WTC11 (cell line): ENCODE data around the gene CPXM1. TPM values are rescaled to one million over a fixed set of nuclear protein-coding genes. Genes with fewer than 3 reads are reported as not detected.

Experiments used
- ATAC-seq: fragments of 200-7000 bp; cut with Tn5 transposase; 2 replicates; pipeline ENCODE4 v1.10.0; 2021; ENCODE audit warnings: mild to moderate bottlenecking, moderate library complexity
- CTCF ChIA-PET: fragments of 300-600 bp; sonication (Branson Sonifier 250); formaldehyde crosslinking; loops from one replicate; lab custom pipeline; 2021; ENCODE audit warnings: antibody characterized with exemption; lab: Charles Lee
- POLR2A ChIA-PET: fragments of 350-600 bp; sonication (Branson Sonifier 250); formaldehyde crosslinking; loops from one replicate; lab custom pipeline; 2021; ENCODE audit warnings: antibody characterized with exemption; lab: Charles Lee
- DNase-seq: peaks from one replicate; pipeline ENCODE4 v3.0.0; 2021; ENCODE audit warnings: low spot score
- H3K27ac Mint-ChIP-seq: 2 replicates; pipeline ENCODE4 v1.8.0; 2021; ENCODE audit warnings: mixed read lengths
- H3K27me3 Mint-ChIP-seq: 2 replicates; pipeline ENCODE4 v1.8.0; 2021; ENCODE audit warnings: low read depth, mild to moderate bottlenecking, moderate library complexity, mixed read lengths
- H3K36me3 Mint-ChIP-seq: 2 replicates; pipeline ENCODE4 v1.8.0; 2021; ENCODE audit warnings: mixed read lengths
- H3K4me1 Mint-ChIP-seq: 2 replicates; pipeline ENCODE4 v1.8.0; 2022; ENCODE audit warnings: mixed read lengths
- H3K4me3 Mint-ChIP-seq: 2 replicates; pipeline ENCODE4 v1.8.0; 2021; ENCODE audit warnings: mild to moderate bottlenecking, moderate library complexity, mixed read lengths
- H3K9me3 Mint-ChIP-seq: 2 replicates; pipeline ENCODE4 v1.8.0; 2021; ENCODE audit warnings: mixed read lengths
- ETV6 ChIP-seq: sonication (generic); formaldehyde crosslinking; IDR thresholded peaks from 2 replicates; pipeline ENCODE4 v1.8.1; 2022; ENCODE audit warnings: mild to moderate bottlenecking, missing genetic modification reagents
- FOXJ3 ChIP-seq: sonication (generic); formaldehyde crosslinking; IDR thresholded peaks from 2 replicates; pipeline ENCODE4 v1.9.0; 2021; ENCODE audit warnings: missing genetic modification reagents, mild to moderate bottlenecking, borderline replicate concordance
- JUN ChIP-seq: sonication (generic); formaldehyde crosslinking; IDR thresholded peaks from 2 replicates; pipeline ENCODE4 v1.8.0; 2023; ENCODE audit warnings: mild to moderate bottlenecking, missing genetic modification reagents
- MXD4 ChIP-seq: fragments of 250-450 bp; sonication (Bioruptor Pico); IDR thresholded peaks from 2 replicates; pipeline ENCODE4 v1.8.0; 2021; ENCODE audit warnings: mild to moderate bottlenecking, moderate library complexity, borderline replicate concordance
- MYBL2 ChIP-seq: sonication (generic); formaldehyde crosslinking; IDR thresholded peaks from 2 replicates; pipeline ENCODE4 v1.8.1; 2023; ENCODE audit warnings: mild to moderate bottlenecking, moderate library complexity, missing genetic modification reagents
- NFATC4 ChIP-seq: fragments of 250-450 bp; sonication (Bioruptor Pico); IDR thresholded peaks from 2 replicates; pipeline ENCODE4 v1.9.0; 2021; ENCODE audit warnings: mild to moderate bottlenecking
- NR1H2 ChIP-seq: sonication (generic); formaldehyde crosslinking; IDR thresholded peaks from 2 replicates; pipeline ENCODE4 v1.9.0; 2021; ENCODE audit warnings: mild to moderate bottlenecking, moderate library complexity, missing genetic modification reagents
- NR2C2 ChIP-seq: sonication (generic); formaldehyde crosslinking; IDR thresholded peaks from 2 replicates; pipeline ENCODE4 v1.8.0; 2022; ENCODE audit warnings: mild to moderate bottlenecking, missing genetic modification reagents
- NR3C1 ChIP-seq: sonication (generic); formaldehyde crosslinking; conservative IDR thresholded peaks from 2 replicates; pipeline ENCODE4 v1.8.1; 2023; ENCODE audit warnings: low read depth, mild to moderate bottlenecking, missing genetic modification reagents
- PRRX2 ChIP-seq: fragments of 250-450 bp; sonication (Bioruptor Pico); IDR thresholded peaks from 2 replicates; pipeline ENCODE4 v1.8.0; 2021; ENCODE audit warnings: mild to moderate bottlenecking
- RORB ChIP-seq: fragments of 250-450 bp; sonication (Bioruptor Pico); IDR thresholded peaks from 2 replicates; pipeline ENCODE4 v1.9.0; 2021; ENCODE audit warnings: mild to moderate bottlenecking
- ZNF219 ChIP-seq: sonication (generic); formaldehyde crosslinking; IDR thresholded peaks from 2 replicates; pipeline ENCODE4 v1.8.0; 2023; ENCODE audit warnings: missing genetic modification reagents, mild to moderate bottlenecking, borderline replicate concordance
- ZNF423 ChIP-seq: fragments of 250-450 bp; sonication (Bioruptor Pico); IDR thresholded peaks from 2 replicates; pipeline ENCODE4 v2.1.2; 2022; ENCODE audit warnings: mild to moderate bottlenecking, moderate library complexity
- total RNA-seq: library from RNA; stranded (reverse); gene quantifications from 3 replicates; pipeline ENCODE4 v1.2.3, GENCODE V29; 2021
- TF ChIP-seq, protein P1 (sequence below): sonication (generic); formaldehyde crosslinking; IDR thresholded peaks from 2 replicates; pipeline ENCODE4 v1.8.0; 2023; ENCODE audit warnings: missing genetic modification reagents, mild to moderate bottlenecking, borderline replicate concordance
- TF ChIP-seq, protein P2 (sequence below): sonication (generic); formaldehyde crosslinking; conservative IDR thresholded peaks from 2 replicates; pipeline ENCODE4 v1.8.1; 2023; ENCODE audit warnings: mild to moderate bottlenecking, low read depth, missing genetic modification reagents, moderate library complexity
- TF ChIP-seq, protein P3 (sequence below): fragments of 200-600 bp; IDR thresholded peaks from 2 replicates; pipeline ENCODE4 v1.8.0; 2022; ENCODE audit warnings: antibody characterized with exemption
- TF ChIP-seq, protein P4 (sequence below): fragments of 250-450 bp; sonication (Bioruptor Pico); IDR thresholded peaks from 2 replicates; pipeline ENCODE4 v1.9.0; 2021; ENCODE audit warnings: moderate library complexity, mild to moderate bottlenecking, inconsistent platforms, borderline replicate concordance
- TF ChIP-seq, protein P5 (sequence below): sonication (generic); formaldehyde crosslinking; IDR thresholded peaks from 2 replicates; pipeline ENCODE4 v1.8.1; 2022; ENCODE audit warnings: mild to moderate bottlenecking, moderate library complexity, missing genetic modification reagents
- TF ChIP-seq, protein P6 (sequence below): sonication (generic); formaldehyde crosslinking; IDR thresholded peaks from 2 replicates; pipeline ENCODE4 v1.8.1; 2022; ENCODE audit warnings: low read depth, mild to moderate bottlenecking, moderate library complexity, missing genetic modification reagents, borderline replicate concordance
- TF ChIP-seq, protein P7 (sequence below): sonication (generic); formaldehyde crosslinking; IDR thresholded peaks from 2 replicates; pipeline ENCODE4 v1.8.1; 2023; ENCODE audit warnings: mild to moderate bottlenecking, missing genetic modification reagents

Gene CPXM1
- total RNA-seq, 1 experiment from 2014 or later = 51.2 TPM

DNA sequence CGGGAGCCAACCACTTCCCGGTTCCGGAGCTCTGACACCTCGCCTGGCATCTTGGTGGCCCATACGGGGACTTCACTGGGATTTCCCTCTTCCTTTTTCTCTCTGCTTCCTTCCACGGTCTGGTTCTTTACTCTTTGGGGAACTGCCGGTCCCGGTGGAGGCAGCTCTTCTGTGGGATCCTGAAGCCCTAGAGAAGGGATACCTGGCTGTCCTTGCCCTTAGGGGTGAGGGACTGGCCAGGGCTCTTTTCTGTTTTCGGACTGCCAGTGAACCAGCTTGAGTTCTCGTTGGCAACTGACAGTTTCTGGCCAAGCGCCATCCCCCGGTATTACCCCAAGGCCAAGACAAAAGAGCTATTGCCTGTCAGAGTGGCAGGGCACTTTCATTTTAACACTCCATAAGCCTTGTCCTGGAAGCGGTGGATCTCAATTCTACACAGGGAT is 880 bp upstream of the CPXM1 start:
- no peaks in the 10 kb centered on the region for H3K9me3 Mint-ChIP-seq
- TF ChIP-seq ZNF423 (no peak), ZNF219 (CRISPR knock-in tag) (no peak), NR2C2 (CRISPR knock-in tag) (no peak), MYBL2 (no peak), NR1H2 (CRISPR knock-in tag) (no peak)
- TF ChIP-seq, protein P1, sequence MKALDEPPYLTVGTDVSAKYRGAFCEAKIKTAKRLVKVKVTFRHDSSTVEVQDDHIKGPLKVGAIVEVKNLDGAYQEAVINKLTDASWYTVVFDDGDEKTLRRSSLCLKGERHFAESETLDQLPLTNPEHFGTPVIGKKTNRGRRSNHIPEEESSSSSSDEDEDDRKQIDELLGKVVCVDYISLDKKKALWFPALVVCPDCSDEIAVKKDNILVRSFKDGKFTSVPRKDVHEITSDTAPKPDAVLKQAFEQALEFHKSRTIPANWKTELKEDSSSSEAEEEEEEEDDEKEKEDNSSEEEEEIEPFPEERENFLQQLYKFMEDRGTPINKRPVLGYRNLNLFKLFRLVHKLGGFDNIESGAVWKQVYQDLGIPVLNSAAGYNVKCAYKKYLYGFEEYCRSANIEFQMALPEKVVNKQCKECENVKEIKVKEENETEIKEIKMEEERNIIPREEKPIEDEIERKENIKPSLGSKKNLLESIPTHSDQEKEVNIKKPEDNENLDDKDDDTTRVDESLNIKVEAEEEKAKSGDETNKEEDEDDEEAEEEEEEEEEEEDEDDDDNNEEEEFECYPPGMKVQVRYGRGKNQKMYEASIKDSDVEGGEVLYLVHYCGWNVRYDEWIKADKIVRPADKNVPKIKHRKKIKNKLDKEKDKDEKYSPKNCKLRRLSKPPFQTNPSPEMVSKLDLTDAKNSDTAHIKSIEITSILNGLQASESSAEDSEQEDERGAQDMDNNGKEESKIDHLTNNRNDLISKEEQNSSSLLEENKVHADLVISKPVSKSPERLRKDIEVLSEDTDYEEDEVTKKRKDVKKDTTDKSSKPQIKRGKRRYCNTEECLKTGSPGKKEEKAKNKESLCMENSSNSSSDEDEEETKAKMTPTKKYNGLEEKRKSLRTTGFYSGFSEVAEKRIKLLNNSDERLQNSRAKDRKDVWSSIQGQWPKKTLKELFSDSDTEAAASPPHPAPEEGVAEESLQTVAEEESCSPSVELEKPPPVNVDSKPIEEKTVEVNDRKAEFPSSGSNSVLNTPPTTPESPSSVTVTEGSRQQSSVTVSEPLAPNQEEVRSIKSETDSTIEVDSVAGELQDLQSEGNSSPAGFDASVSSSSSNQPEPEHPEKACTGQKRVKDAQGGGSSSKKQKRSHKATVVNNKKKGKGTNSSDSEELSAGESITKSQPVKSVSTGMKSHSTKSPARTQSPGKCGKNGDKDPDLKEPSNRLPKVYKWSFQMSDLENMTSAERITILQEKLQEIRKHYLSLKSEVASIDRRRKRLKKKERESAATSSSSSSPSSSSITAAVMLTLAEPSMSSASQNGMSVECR (CRISPR knock-in tag) = no peak
- TF ChIP-seq, all 79 proteins: peak for 0
- H3K27me3 Mint-ChIP-seq = peaks cover 63% of the 10 kb centered on the region
- ChIA-PET CTCF (interaction anchor here (0.6 to 4.5 kb wide), 12 partner anchors 15 to 133 kb away, joined by 3 to 24 read pairs (median 4); partner anchors contain the start of gene TMEM239), POLR2A (no interaction called here)
- no peak for ATAC-seq
- peaks cover 13% of the 10 kb centered on the region for H3K36me3 Mint-ChIP-seq
- H3K4me3 Mint-ChIP-seq = peak overlapping the region; percentile 81
- peaks cover 36% of the 10 kb centered on the region for H3K4me1 Mint-ChIP-seq
- H3K27ac Mint-ChIP-seq = no peak overlapping the region
- no peak for DNase-seq

DNA sequence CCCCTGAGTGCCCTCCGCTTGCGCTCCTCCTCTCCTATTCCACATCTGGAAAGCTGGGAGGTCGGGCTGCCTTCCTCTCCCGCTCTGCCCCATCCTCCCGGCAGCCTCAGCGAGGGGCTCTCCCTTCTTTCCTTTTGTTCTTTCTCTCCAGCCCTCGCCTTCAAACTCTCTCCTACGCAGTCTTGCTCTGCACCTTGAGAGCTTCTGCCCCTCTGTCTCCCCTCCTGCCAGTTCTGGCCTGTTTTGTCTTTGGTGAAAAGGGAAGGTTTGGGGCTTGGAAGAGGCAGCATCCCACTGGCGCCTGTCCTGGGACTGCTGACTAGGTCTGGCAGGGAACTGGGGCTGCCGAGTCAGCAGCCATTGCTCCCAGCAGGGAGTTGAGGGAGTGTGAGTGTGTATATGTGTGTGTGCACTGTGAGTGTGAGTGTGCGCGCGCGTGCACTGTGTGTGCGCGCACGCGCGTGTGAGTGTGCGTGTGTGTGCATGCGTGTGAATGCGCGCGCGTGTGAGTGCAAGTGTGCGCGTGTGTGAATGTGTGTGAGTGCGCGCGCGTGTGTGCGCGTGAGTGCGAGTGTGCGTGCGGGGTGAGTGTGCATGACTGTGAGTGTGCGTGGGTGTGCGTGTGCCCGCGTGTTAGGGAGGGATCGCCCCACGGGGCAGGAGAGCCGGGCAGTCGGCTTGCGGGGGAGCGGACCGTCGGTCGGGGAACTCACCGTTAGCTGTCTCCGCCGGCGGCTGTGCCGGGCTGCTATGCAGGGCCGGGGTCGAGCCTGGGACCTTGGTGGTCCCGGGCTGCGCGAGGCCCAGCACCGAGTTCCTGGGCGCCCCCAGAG is 523 bp downstream of the CPXM1 start:
- H3K4me3 Mint-ChIP-seq = peak overlapping the region; percentile 95
- ATAC-seq (peak; percentile 17), DNase-seq (peak; percentile 39)
- ChIA-PET POLR2A (interaction anchor here (0.9 kb wide), 1 partner anchor 10 kb away, joined by 3 read pairs; no protein-coding TSS in a partner anchor), CTCF (interaction anchor here (0.7 to 4.5 kb wide), 15 partner anchors 9 to 128 kb away, joined by 3 to 24 read pairs (median 4); partner anchors contain the start of gene TMEM239)
- peaks cover 49% of the 10 kb centered on the region for H3K27me3 Mint-ChIP-seq
- H3K9me3 Mint-ChIP-seq = no peaks in the 10 kb centered on the region
- H3K36me3 Mint-ChIP-seq = peaks cover 22% of the 10 kb centered on the region
- peak overlapping the region; percentile 75 for H3K27ac Mint-ChIP-seq
- peaks cover 29% of the 10 kb centered on the region for H3K4me1 Mint-ChIP-seq
- TF ChIP-seq PRRX2 (peak; percentile 81), ETV6 (CRISPR knock-in tag) (no peak), RORB (no peak), NFATC4 (CRISPR knock-in tag) (0 out of 2 replicates have a peak, but pooled peaks have one; percentile 50), NR3C1 (CRISPR knock-in tag) (0 out of 2 replicates have a peak, but pooled peaks have one; percentile 31), MXD4 (CRISPR knock-in tag) (0 out of 2 replicates have a peak, but pooled peaks have one; percentile 80), ZNF219 (CRISPR knock-in tag) (no peak), JUN (0 out of 2 replicates have a peak, but pooled peaks have one; percentile 28), FOXJ3 (CRISPR knock-in tag) (no peak)
- TF ChIP-seq, protein P2, sequence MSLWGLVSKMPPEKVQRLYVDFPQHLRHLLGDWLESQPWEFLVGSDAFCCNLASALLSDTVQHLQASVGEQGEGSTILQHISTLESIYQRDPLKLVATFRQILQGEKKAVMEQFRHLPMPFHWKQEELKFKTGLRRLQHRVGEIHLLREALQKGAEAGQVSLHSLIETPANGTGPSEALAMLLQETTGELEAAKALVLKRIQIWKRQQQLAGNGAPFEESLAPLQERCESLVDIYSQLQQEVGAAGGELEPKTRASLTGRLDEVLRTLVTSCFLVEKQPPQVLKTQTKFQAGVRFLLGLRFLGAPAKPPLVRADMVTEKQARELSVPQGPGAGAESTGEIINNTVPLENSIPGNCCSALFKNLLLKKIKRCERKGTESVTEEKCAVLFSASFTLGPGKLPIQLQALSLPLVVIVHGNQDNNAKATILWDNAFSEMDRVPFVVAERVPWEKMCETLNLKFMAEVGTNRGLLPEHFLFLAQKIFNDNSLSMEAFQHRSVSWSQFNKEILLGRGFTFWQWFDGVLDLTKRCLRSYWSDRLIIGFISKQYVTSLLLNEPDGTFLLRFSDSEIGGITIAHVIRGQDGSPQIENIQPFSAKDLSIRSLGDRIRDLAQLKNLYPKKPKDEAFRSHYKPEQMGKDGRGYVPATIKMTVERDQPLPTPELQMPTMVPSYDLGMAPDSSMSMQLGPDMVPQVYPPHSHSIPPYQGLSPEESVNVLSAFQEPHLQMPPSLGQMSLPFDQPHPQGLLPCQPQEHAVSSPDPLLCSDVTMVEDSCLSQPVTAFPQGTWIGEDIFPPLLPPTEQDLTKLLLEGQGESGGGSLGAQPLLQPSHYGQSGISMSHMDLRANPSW (CRISPR knock-in tag) = no peak
- TF ChIP-seq, protein P3, sequence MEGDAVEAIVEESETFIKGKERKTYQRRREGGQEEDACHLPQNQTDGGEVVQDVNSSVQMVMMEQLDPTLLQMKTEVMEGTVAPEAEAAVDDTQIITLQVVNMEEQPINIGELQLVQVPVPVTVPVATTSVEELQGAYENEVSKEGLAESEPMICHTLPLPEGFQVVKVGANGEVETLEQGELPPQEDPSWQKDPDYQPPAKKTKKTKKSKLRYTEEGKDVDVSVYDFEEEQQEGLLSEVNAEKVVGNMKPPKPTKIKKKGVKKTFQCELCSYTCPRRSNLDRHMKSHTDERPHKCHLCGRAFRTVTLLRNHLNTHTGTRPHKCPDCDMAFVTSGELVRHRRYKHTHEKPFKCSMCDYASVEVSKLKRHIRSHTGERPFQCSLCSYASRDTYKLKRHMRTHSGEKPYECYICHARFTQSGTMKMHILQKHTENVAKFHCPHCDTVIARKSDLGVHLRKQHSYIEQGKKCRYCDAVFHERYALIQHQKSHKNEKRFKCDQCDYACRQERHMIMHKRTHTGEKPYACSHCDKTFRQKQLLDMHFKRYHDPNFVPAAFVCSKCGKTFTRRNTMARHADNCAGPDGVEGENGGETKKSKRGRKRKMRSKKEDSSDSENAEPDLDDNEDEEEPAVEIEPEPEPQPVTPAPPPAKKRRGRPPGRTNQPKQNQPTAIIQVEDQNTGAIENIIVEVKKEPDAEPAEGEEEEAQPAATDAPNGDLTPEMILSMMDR = no peak
- TF ChIP-seq, protein P4, sequence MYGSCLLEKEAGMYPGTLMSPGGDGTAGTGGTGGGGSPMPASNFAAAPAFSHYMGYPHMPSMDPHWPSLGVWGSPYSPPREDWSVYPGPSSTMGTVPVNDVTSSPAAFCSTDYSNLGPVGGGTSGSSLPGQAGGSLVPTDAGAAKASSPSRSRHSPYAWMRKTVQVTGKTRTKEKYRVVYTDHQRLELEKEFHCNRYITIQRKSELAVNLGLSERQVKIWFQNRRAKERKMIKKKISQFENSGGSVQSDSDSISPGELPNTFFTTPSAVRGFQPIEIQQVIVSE (CRISPR knock-in tag) = no peak
- TF ChIP-seq, protein P5, sequence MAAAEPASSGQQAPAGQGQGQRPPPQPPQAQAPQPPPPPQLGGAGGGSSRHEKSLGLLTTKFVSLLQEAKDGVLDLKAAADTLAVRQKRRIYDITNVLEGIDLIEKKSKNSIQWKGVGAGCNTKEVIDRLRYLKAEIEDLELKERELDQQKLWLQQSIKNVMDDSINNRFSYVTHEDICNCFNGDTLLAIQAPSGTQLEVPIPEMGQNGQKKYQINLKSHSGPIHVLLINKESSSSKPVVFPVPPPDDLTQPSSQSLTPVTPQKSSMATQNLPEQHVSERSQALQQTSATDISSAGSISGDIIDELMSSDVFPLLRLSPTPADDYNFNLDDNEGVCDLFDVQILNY (CRISPR knock-in tag) = no peak; the same call in 1 of the 2 replicates
- TF ChIP-seq, protein P6, sequence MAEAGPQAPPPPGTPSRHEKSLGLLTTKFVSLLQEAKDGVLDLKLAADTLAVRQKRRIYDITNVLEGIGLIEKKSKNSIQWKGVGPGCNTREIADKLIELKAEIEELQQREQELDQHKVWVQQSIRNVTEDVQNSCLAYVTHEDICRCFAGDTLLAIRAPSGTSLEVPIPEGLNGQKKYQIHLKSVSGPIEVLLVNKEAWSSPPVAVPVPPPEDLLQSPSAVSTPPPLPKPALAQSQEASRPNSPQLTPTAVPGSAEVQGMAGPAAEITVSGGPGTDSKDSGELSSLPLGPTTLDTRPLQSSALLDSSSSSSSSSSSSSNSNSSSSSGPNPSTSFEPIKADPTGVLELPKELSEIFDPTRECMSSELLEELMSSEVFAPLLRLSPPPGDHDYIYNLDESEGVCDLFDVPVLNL (CRISPR knock-in tag) = no peak
- TF ChIP-seq, protein P7, sequence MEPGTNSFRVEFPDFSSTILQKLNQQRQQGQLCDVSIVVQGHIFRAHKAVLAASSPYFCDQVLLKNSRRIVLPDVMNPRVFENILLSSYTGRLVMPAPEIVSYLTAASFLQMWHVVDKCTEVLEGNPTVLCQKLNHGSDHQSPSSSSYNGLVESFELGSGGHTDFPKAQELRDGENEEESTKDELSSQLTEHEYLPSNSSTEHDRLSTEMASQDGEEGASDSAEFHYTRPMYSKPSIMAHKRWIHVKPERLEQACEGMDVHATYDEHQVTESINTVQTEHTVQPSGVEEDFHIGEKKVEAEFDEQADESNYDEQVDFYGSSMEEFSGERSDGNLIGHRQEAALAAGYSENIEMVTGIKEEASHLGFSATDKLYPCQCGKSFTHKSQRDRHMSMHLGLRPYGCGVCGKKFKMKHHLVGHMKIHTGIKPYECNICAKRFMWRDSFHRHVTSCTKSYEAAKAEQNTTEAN (CRISPR knock-in tag) = peak; percentile 100
